ENCODE results near the gene MRPS27. TPM values are rescaled to one million over a fixed set of nuclear protein-coding genes. Genes with fewer than 3 reads are reported as not detected.
A peak's percentile ranks its signal among the peaks of the same experiment; 100 is the strongest.

The MRPS27 gene
- total RNA-seq, 6 experiments from 2014 or later = 28.6 to 40.3 (median 36.0) TPM

- Histone ChIP-seq H3K9me3 (no peaks in the 10 kb centered on the region), H3K4me1 (no peaks in the 10 kb centered on the region), H3K27me3 (no peaks in the 10 kb centered on the region), H3K27ac (no peak overlapping the region), H3K4me3 (no peak overlapping the region), H3K36me3 (peaks cover 0 to 26% (median 6%) of the 10 kb centered on the region in 4 donors)
- ATAC-seq (no peak), DNase-seq (no peak)
- 100% methylated on average over 1 of the region's 1 CpG for WGBS (ENCODE audit: insufficient coverage, low coverage, low lambda C conversion rate, missing lambda C conversion rate)
- no peak for TF ChIP-seq POLR2A (IDR thresholded peaks at IDR 0.05)
- TF ChIP-seq CTCF (IDR thresholded peaks at IDR 0.05) = no peak
- intact Hi-C loops (cut with DNase I) = loop anchor here in 1 of 2 donors (10.0 kb wide), 1 partner anchor 168 kb away; no protein-coding TSS in a partner anchor
Observed at GRCh38 chr5:72313141-72313540, 6.9 kb downstream of the MRPS27 start.

GRCh38 chr5:72308853-72309191 lies 11.2 kb downstream of the MRPS27 start:
- Histone ChIP-seq H3K36me3 (peaks cover 0 to 26% (median 6%) of the 10 kb centered on the region in 4 donors), H3K27ac (no peak overlapping the region), H3K4me1 (peaks cover 0 to 17% (median 0%) of the 10 kb centered on the region in 4 donors), H3K9me3 (no peaks in the 10 kb centered on the region), H3K27me3 (no peaks in the 10 kb centered on the region), H3K4me3 (no peak overlapping the region)
- 56% methylated on average over 6 of the region's 6 CpGs for whole genome bisulfite sequencing (ENCODE audit: insufficient coverage, low coverage, low lambda C conversion rate, missing lambda C conversion rate)
- ATAC-seq (no peak), DNase-seq (no peak)
- intact Hi-C loops (cut with DNase I) = no loop called here
- TF ChIP-seq CTCF (IDR thresholded peaks at IDR 0.05) (no peak), POLR2A (IDR thresholded peaks at IDR 0.05) (no peak)

- 2% methylated on average over 29 of the region's 76 CpGs for WGBS (ENCODE audit: insufficient coverage, low coverage, low lambda C conversion rate, missing lambda C conversion rate)
- H3K36me3 ChIP-seq = peaks cover 0 to 26% (median 6%) of the 10 kb centered on the region in 4 donors
- H3K9me3 ChIP-seq = no peaks in the 10 kb centered on the region
- DNase-seq = peak; percentile 98 to 99 (median 99)
- peak; percentile 96 to 99 (median 97) for ATAC-seq
- TF ChIP-seq POLR2A (IDR thresholded peaks at IDR 0.05) (peak; percentile 99), CTCF (IDR thresholded peaks at IDR 0.05) (peak; percentile 89 to 97 (median 94))
- intact Hi-C loops (cut with DNase I) = no loop called here
- H3K27me3 ChIP-seq = no peaks in the 10 kb centered on the region
- peaks cover 0 to 17% (median 0%) of the 10 kb centered on the region in 4 donors for H3K4me1 ChIP-seq
- peak overlapping the region; percentile 72 to 85 (median 83) for H3K27ac ChIP-seq
- H3K4me3 ChIP-seq = peak overlapping the region; percentile 39 to 67 (median 64)
Observed at GRCh38 chr5:72307968-72308852, 11.8 kb downstream of the MRPS27 start.

GRCh38 chr5:72307573-72307967 lies 12.5 kb downstream of the MRPS27 start:
- TF ChIP-seq CTCF (IDR thresholded peaks at IDR 0.05) = no peak
- no peak for TF ChIP-seq POLR2A (IDR thresholded peaks at IDR 0.05)
- Histone ChIP-seq H3K9me3 (no peaks in the 10 kb centered on the region), H3K27ac (peak overlapping the region; percentile 72 to 85 (median 83)), H3K4me3 (peak overlapping the region; percentile 39 to 67 (median 64)), H3K36me3 (peaks cover 0 to 26% (median 6%) of the 10 kb centered on the region in 4 donors), H3K4me1 (peaks cover 0 to 17% (median 0%) of the 10 kb centered on the region in 4 donors), H3K27me3 (no peaks in the 10 kb centered on the region)
- 0% methylated on average over 8 of the region's 8 CpGs for WGBS (ENCODE audit: insufficient coverage, low coverage, low lambda C conversion rate, missing lambda C conversion rate)
- intact Hi-C loops (cut with DNase I) = no loop called here
- peak in 1 of 4 donors; percentile 4 for ATAC-seq
- DNase-seq = no peak
